Activated T-cell treated with anti-CD3 and anti-CD28 coated beads, Interleukin-2, amount 50 U/mL, for 1 hour (primary cell): ENCODE results near the gene DAPL1.

Experiments
- DNase-seq: peaks from one replicate; pipeline ENCODE4 v3.0.0-alpha.2; 2020

DAPL1 gene

GRCh38 chr2:158778243-158778642 is 16.9 kb upstream of the DAPL1 start:
- no peak for DNase-seq

DNA sequence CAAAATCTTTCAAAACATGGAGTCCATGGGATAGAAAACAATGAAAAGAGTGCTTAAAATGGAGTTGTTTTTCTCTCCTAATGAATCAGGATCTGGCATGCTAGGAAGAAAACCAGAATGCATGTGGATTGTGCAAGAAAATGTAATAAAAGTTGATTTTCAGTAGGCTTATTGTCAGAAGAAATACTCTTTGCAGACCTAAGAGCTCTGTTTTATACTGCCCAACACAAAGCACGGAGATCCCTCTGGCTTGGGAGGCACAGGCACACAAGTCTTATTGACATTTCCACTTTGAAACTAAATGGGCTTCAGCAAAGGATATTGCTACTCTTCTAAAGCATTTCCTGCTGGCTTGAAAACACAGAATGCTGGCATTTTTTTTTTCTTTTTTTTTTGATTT is 15.5 kb upstream of the DAPL1 start:
- DNase-seq = no peak

DNA sequence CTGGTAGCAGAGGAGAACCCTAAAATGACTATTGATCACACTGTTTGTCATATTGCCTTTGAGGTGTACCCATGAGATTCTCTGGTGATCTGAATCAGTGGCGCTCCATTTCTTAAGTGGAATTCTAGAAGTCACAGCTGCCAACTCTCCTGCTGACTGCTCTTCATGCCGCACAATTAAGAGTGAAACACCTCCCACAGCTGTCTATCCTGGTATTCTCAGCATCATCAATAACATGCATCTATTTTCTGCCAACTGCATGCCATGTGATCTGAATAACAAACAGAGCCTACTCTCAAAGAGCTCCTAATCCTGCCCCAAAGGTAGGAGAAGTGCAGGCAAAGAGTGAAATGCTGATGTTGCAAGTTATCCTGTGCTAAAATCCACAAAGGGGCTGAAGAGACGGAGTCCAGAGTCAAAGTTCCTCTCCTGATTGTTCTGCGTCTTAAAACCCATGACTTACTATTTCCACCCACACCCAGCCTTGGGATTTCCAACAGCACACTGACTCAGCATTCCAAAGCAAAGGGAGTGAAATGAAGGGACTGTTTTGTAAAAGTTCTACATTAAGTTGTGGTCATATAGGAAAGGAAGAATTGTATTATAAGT is 13.7 kb upstream of the DAPL1 start:
- no peak for DNase-seq

DNA sequence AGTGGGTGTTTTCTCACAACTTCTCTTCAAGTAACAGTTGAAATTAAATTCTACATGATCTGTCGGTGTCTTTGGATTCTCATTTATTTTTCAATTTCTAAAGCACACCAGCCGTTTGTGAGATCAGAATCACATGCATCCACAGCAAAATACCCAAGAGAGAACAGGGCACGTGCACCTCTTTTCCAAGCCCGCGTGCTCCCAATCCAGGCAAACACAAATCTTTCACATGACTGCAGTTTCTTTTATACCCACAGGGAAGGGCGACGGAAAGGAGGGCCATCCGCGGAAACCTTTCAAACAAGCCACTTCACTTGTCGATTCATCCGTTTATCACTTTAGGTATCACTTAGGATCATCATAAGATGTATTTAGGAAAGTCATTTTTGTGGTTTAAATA is 13.0 kb upstream of the DAPL1 start:
- no peak for DNase-seq

DNA sequence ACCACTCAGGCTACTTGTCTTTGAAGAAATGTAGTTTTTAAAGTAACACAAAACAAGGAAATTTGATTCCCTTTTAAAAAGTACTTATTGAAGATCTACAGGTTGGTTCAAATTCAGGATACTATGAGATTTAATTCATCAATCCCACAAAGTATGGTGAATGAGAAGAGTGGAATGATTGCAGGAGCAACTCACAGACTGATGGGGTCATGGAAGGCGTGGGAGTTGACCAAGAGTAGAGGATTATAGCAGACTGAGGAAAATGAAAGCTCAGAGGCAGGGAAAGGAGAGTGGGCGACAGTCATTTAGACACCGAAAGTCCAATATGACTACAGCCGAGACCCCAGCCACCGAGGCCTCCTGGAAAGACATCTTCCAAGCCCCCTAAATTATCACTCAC is 12.5 kb upstream of the DAPL1 start:
- DNase-seq = no peak

GRCh38 chr2:158783923-158784322 is 11.2 kb upstream of the DAPL1 start:
- no peak for DNase-seq

DNA sequence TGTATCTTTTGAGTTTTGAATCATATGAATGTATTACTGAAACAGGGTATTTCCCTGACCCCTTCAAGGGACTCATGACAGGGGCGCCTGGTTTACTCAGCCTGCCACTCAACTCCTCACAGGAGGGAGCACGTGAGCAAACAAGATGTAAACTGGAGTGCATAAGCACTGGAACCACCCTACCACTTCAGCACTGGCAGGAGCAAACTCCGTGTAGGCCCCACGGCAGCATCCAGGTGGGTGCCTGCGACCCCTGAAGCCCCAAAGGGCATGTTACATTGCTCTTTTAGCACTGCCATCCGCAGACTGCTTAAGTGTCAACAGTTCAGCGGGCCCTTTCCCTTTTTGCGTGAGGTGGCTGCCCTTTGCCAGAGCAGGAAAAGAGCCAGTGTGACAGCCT is 8.2 kb upstream of the DAPL1 start:
- DNase-seq = no peak

DNA sequence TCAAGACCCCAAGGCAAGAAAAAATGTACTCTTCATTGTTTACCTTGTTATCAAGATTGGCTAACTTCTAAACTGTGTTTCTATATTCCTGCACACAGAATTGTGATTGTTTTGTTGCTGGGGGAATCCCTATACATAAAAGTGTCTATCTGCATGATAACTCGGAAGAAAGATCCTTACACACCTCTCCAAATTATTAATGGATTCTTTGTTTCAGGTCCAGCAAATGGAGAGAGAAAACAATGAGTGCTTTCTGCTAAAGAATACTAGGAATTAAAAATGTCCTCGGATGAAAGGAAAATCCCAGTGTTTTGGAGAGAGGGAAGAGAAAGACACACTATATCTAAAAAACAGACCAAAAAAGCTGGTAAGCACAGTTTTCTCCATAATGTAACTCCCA is 6.2 kb upstream of the DAPL1 start:
- DNase-seq = no peak

DNA sequence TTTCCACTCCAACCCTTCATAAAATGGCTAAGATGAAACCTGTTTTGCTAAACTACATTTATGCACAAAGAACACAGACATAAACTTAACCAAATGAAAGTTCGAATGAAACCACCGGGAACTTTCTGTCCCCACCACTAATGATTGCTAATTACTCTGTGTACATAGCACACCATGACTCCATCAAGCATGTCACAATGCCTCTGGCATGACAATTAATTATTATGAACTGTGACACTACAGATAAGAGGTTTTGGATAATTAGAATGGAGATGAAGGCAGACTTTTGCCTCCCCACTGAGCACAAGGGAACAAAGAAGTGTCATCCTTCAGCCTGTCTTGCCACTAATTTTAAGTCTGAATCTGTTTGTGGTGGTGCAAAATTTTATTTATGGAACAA is 1.5 kb downstream of the DAPL1 start:
- no peak for DNase-seq

- DNase-seq = no peak
Measured at GRCh38 chr2:158797963-158798700, 3.0 kb downstream of the DAPL1 start.

DNA sequence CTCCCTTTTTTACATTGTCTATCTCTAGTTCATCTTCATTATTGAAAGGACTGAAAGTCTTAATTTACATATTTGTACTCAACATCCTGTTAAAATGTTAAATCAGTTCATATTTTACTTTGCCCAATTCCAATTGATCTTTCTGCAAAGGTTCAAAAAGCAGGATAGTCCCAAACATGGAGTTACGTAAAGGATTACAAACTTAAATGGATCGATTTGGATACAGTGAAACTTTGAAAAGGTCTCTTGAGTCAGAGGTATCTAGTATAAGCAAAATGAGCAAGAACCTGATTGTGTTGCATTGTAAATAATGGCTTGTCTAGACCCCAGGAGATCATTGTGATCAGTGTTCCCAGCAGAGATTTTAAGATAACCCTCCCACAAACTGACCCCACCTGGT is 4.1 kb downstream of the DAPL1 start:
- no peak for DNase-seq

GRCh38 chr2:158803506-158803905 is 8.4 kb downstream of the DAPL1 start:
- no peak for DNase-seq

DNA sequence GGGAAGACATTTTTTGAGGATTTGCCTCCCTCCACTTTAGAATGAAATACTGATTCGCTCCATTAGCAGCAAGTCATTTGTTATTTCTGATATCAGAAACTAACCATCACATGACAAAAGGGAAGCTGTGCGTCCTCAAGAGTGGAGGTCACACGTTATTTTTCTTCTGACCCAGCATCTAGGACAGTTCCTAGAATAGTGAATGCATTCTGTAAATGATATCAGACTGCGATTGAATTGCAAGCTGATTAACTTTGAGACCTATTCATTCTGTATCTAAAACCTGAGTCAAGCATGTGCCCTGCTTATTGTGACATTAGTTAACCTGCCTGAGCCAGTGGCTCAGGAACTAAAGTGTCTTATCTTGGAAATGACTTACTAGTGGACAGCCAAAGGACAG is 10.1 kb downstream of the DAPL1 start:
- no peak for DNase-seq

GRCh38 chr2:158805936-158806335 is 10.8 kb downstream of the DAPL1 start:
- DNase-seq = no peak

GRCh38 chr2:158806941-158807340 is 11.8 kb downstream of the DAPL1 start:
- no peak for DNase-seq

GRCh38 chr2:158808426-158808825 is 13.3 kb downstream of the DAPL1 start:
- DNase-seq = no peak

- DNase-seq = no peak
Measured at GRCh38 chr2:158809816-158810215, 14.7 kb downstream of the DAPL1 start.

- DNase-seq = no peak
Measured at GRCh38 chr2:158810731-158811460, 15.8 kb downstream of the DAPL1 start.

- DNase-seq = no peak
Measured at GRCh38 chr2:158815166-158815565, 20.0 kb downstream of the DAPL1 start.

GRCh38 chr2:158815658-158816057 is 20.5 kb downstream of the DAPL1 start:
- DNase-seq = no peak

- no peak for DNase-seq
Measured at GRCh38 chr2:158817588-158817987, 22.5 kb downstream of the DAPL1 start.

DNA sequence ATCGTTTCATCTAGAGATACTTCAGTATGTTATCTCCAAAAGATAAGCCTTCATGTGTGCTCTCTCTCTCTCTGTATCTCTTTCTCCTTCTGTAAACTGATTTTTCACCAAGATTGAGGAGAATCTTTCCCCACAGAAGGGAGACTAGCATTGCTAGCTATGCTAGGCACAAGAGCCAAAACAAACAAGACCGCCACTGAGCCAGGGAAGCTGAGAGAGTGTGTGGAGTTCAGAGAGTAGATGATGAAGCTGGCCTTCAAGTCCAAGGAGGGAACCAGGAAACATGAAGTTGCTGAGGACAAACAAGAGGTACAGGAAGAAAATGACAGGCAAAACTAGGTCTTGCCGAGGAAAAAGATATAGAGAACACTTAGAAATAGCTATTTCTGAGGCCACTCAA is 23.4 kb downstream of the DAPL1 start:
- no peak for DNase-seq

GRCh38 chr2:158822193-158822592 is 27.1 kb downstream of the DAPL1 start:
- DNase-seq = no peak

DNA sequence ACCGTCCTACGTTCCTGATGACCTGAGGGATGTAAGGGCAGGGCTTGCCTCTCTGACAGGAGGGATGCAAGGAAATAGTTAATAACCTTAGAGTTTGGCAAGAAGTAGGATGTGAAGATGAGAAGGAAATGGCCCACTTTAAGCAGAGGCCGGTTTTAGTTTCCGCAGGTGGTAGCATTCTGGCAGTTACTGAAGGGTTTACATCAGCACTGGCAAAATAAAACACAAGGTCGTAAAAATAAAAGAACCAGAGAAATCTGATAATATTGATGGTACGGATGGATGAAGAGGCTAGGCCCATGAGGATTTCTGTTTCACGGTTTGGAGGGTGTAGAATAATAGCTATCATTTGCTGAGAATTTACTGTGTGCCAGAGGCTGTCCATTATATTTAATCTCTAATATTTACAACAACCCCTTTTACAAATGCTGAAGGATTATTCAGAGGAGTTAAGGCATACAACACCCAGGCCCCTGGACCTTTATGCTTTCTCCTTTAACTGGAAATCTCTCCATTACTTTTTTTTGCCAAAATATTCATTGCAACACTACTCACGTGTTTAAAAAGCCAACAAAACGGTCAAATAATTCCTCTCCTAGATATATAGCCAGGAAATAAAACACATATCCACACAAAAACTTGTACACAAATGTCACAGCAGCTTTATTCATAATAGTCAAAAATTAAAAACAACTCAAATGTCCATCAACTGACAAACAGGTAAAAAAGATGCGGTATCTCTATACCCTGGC is 28.5 kb downstream of the DAPL1 start:
- no peak for DNase-seq
